Panc1 (cell line): ENCODE measurements around the gene STAP2. TPM values are rescaled to one million over a fixed set of nuclear protein-coding genes. Genes with fewer than 3 reads are reported as not detected.

Source experiments
- ATAC-seq: fragments of 200-7000 bp; cut with Tn5 transposase; 2 replicates; pipeline ENCODE4 v1.9.1; 2020; ENCODE audit warnings: mild to moderate bottlenecking, moderate library complexity
- BruUV-seq: library from RNA; stranded (reverse); fragments of 400-500 nt; replicated peaks from 2 replicates; lab custom pipeline; 2021; lab: Mats Ljungman, UMichigan
- CTCF ChIA-PET: fragments of 300-600 bp; sonication (Branson Sonifier 250); formaldehyde crosslinking; loops from one replicate; lab custom pipeline; 2022; ENCODE audit warnings: antibody characterized with exemption; lab: Charles Lee
- POLR2A ChIA-PET: fragments of 300-600 bp; sonication (Branson Sonifier 250); formaldehyde crosslinking; loops from one replicate; lab custom pipeline; 2022; ENCODE audit warnings: antibody characterized with exemption; lab: Charles Lee
- DNase-seq: peaks from one replicate; pipeline ENCODE4 v3.0.0-alpha.2; 2010; ENCODE audit warnings: low read depth, low spot score
- H3K27ac ChIP-seq: 2 replicates; pipeline ENCODE4 v1.5.1; 2011; ENCODE audit warnings: mild to moderate bottlenecking, low read length, inconsistent platforms
- H3K27me3 ChIP-seq: fragments of 200-500 bp; sonication (Bioruptor generic); 2 replicates; pipeline ENCODE4 v1.6.0; 2014; ENCODE audit warnings: low read length, inconsistent platforms; ENCODE audit not compliant: control insufficient read depth, insufficient read depth
- H3K36me3 ChIP-seq: fragments of 200-500 bp; sonication (Bioruptor generic); 2 replicates; pipeline ENCODE4 v1.5.1; 2014; ENCODE audit warnings: inconsistent platforms, mild to moderate bottlenecking, low read length, moderate library complexity; ENCODE audit not compliant: control insufficient read depth, insufficient read depth
- H3K4me1 ChIP-seq: 2 replicates; pipeline ENCODE4 v1.5.1; 2011; ENCODE audit warnings: inconsistent platforms, mild to moderate bottlenecking, low read length, moderate library complexity; ENCODE audit not compliant: control insufficient read depth, insufficient read depth
- H3K4me3 ChIP-seq, 2 experiments: 2 replicates each; pipeline ENCODE4 v1.5.1; 2011 to 2012; ENCODE audit warnings: low read depth in 2 of 2, low read length in 2 of 2, mild to moderate bottlenecking in 2 of 2, inconsistent platforms in 1 of 2, moderate library complexity in 1 of 2
- H3K9me3 ChIP-seq: fragments of 200-500 bp; sonication (Bioruptor generic); 2 replicates; pipeline ENCODE4 v1.5.1; 2014; ENCODE audit warnings: low read depth, mild to moderate bottlenecking, inconsistent platforms, low read length, moderate library complexity; ENCODE audit not compliant: control insufficient read depth, insufficient read depth
- POLR2AphosphoS5 ChIP-seq: IDR thresholded peaks from 2 replicates; pipeline ENCODE4 v1.6.1; 2012; ENCODE audit warnings: mild to moderate bottlenecking, low read depth, low read length, moderate library complexity
- SIN3A ChIP-seq: IDR thresholded peaks from 2 replicates; pipeline ENCODE4 v1.6.1; 2012; ENCODE audit warnings: low read depth, mild to moderate bottlenecking, low read length, moderate library complexity, borderline replicate concordance; ENCODE audit not compliant: insufficient read depth
- TCF7L2 ChIP-seq: IDR thresholded peaks from 2 replicates; pipeline ENCODE4 v1.6.1; 2011; ENCODE audit warnings: mild to moderate bottlenecking, low read depth, low read length, inconsistent platforms
- in situ Hi-C: cut with HindIII; loops from 2 replicates; pipeline ENCODE4 v1.10.0; 2016; ENCODE audit warnings: low sequenced_read_pairs, low pct_unique_long_range_greater_than_20kb
- intact Hi-C: fragments of 100-400 bp; cut with micrococcal nuclease; formaldehyde crosslinking; loops from one replicate; pipeline ENCODE4 v1.10.0; 2022; ENCODE audit not compliant: unreplicated experiment
- total RNA-seq: library from RNA; stranded (reverse); gene quantifications from one replicate; pipeline ENCODE4 v1.2.1, GENCODE V29; 2021; ENCODE audit not compliant: unreplicated experiment
- TF ChIP-seq, protein P1 (sequence below), 2 experiments: IDR thresholded peaks; 2 replicates each; pipeline ENCODE4 v1.6.1; 2011 to 2012; ENCODE audit warnings: low read depth in 2 of 2, control low read depth in 1 of 2, low read length in 1 of 2, mild to moderate bottlenecking in 1 of 2, moderate library complexity in 1 of 2; ENCODE audit not compliant: insufficient read depth in 1 of 2
- TF ChIP-seq, protein P2 (sequence below): fragments of 450-650 bp; IDR thresholded peaks from 2 replicates; pipeline ENCODE4 v1.5.1; 2017; ENCODE audit warnings: mild to moderate bottlenecking

Gene STAP2
- total RNA-seq, 1 experiment from 2014 or later, result 10.0 TPM

DNA sequence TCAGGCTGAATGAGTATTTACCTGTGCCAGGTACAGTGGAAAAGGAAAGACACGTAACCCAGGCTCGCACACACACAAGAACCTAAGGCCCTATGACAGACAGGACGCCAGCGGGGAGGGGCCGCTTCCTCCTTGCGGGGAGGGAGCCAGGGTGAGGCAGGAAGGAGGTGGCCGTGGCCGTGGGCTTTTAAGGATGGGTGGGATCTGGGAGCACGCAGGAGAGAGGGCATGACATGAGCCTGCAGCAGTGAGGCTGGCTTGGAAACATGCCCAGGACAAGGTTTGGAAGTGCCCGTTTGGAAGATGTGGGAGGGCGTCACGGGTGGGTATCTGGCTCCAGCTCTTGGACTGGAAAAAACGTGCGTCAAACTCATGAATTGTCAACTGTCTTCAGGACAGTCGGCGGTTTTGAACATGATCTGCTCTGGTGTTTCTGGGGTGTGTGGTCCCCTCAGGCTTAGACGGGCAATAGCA is 41.7 kb upstream of the STAP2 start:
- no peaks in the 10 kb centered on the region for H3K9me3 ChIP-seq
- peaks cover 49% of the 10 kb centered on the region for H3K4me1 ChIP-seq
- CTCF ChIA-PET, result interaction anchor here (0.7 kb wide), 2 partner anchors 76 to 181 kb away, joined by 3 to 5 read pairs; no protein-coding TSS in a partner anchor
- ATAC-seq, result no peak
- POLR2A ChIA-PET, result no interaction called here
- H3K4me3 ChIP-seq, result no peak overlapping the region
- in situ Hi-C loops (no loop called here), intact Hi-C loops (no loop called here)
- DNase-seq, result no peak
- BruUV-seq, result no TSS peak
- no peaks in the 10 kb centered on the region for H3K36me3 ChIP-seq
- no peak overlapping the region for H3K27ac ChIP-seq
- TF ChIP-seq, protein P1, sequence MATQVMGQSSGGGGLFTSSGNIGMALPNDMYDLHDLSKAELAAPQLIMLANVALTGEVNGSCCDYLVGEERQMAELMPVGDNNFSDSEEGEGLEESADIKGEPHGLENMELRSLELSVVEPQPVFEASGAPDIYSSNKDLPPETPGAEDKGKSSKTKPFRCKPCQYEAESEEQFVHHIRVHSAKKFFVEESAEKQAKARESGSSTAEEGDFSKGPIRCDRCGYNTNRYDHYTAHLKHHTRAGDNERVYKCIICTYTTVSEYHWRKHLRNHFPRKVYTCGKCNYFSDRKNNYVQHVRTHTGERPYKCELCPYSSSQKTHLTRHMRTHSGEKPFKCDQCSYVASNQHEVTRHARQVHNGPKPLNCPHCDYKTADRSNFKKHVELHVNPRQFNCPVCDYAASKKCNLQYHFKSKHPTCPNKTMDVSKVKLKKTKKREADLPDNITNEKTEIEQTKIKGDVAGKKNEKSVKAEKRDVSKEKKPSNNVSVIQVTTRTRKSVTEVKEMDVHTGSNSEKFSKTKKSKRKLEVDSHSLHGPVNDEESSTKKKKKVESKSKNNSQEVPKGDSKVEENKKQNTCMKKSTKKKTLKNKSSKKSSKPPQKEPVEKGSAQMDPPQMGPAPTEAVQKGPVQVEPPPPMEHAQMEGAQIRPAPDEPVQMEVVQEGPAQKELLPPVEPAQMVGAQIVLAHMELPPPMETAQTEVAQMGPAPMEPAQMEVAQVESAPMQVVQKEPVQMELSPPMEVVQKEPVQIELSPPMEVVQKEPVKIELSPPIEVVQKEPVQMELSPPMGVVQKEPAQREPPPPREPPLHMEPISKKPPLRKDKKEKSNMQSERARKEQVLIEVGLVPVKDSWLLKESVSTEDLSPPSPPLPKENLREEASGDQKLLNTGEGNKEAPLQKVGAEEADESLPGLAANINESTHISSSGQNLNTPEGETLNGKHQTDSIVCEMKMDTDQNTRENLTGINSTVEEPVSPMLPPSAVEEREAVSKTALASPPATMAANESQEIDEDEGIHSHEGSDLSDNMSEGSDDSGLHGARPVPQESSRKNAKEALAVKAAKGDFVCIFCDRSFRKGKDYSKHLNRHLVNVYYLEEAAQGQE (IDR thresholded peaks at IDR 0.05; ENCODE audit: insufficient read depth in 1 of 2, low read depth in 2 of 2, low read length in 1 of 2), result no peak
- TF ChIP-seq SIN3A (no peak), TCF7L2 (no peak), POLR2AphosphoS5 (no peak)
- TF ChIP-seq, protein P2, sequence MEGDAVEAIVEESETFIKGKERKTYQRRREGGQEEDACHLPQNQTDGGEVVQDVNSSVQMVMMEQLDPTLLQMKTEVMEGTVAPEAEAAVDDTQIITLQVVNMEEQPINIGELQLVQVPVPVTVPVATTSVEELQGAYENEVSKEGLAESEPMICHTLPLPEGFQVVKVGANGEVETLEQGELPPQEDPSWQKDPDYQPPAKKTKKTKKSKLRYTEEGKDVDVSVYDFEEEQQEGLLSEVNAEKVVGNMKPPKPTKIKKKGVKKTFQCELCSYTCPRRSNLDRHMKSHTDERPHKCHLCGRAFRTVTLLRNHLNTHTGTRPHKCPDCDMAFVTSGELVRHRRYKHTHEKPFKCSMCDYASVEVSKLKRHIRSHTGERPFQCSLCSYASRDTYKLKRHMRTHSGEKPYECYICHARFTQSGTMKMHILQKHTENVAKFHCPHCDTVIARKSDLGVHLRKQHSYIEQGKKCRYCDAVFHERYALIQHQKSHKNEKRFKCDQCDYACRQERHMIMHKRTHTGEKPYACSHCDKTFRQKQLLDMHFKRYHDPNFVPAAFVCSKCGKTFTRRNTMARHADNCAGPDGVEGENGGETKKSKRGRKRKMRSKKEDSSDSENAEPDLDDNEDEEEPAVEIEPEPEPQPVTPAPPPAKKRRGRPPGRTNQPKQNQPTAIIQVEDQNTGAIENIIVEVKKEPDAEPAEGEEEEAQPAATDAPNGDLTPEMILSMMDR, result no peak
- no peaks in the 10 kb centered on the region for H3K27me3 ChIP-seq

DNA sequence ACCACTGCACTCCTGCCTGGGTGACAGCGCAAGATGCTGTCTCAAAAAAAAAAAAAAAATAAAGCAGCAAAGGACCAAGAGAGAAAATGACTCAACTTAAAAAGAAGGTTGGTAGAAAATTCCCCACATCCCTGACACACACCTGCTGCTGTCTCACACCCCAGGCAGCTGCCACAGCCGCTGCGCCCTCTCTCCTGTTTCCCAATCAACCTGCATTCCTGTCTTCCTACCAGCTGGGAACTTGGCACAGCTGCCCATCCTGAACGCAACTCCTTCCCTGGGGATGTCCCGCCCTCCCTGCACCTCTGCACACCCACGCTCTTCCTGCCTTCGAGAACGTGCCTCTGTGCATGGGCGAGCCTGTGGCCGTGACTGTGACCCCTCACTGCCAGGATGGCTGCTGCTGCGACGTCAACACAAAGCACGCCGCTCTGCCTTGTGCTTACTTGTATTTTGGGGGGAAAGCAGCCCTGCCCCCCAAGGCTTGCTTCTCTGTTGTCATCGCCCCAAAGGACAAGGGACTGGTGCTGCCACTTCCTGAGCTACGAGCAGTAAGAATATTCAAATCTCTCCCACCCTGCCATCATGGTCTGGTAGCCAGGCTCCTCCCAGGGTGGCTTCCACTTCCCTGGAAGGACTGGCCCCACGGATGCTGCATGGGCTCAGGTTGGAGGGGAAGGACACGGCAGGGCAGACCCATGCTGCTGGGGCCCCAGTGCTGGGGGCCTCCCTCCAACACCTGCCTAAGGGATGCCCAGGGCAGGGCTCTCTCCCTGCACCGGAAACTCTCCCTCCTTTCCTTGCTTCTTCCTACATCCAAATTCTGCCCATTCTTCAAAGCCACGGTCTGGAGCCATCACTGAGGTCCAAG is 41.0 kb upstream of the STAP2 start:
- Histone ChIP-seq H3K27me3 (no peaks in the 10 kb centered on the region), H3K27ac (no peak overlapping the region), H3K4me3 (no peak overlapping the region), H3K4me1 (peaks cover 56% of the 10 kb centered on the region), H3K9me3 (no peaks in the 10 kb centered on the region), H3K36me3 (no peaks in the 10 kb centered on the region)
- POLR2A ChIA-PET, result no interaction called here
- CTCF ChIA-PET, result no interaction called here
- no peak for ATAC-seq
- intact Hi-C loops, result no loop called here
- in situ Hi-C loops, result no loop called here
- no peak for DNase-seq
- no TSS peak for BruUV-seq
- TF ChIP-seq SIN3A (no peak), POLR2AphosphoS5 (no peak), TCF7L2 (no peak)
- TF ChIP-seq, protein P1 (IDR thresholded peaks at IDR 0.05; ENCODE audit: insufficient read depth in 1 of 2, low read depth in 2 of 2, low read length in 1 of 2), result no peak
- TF ChIP-seq, protein P2, result no peak
